Astrocyte (in vitro differentiated cells and primary cell): Measurements from ENCODE around the gene CABLES1. TPM values are rescaled to one million over a fixed set of nuclear protein-coding genes. Genes with fewer than 3 reads are reported as not detected.
A peak's percentile ranks its signal among the peaks of the same experiment; 100 is the strongest.

ENCODE experiments used
- DNase-seq: peaks from one replicate; pipeline ENCODE4 v3.0.0-alpha.2; 2010; ENCODE audit warnings: low read depth
- FAIRE-seq: peaks from 2 replicates; lab custom pipeline; 2011; peaks lifted over from hg19 to GRCh38; lab: Jason Lieb, UNC
- H2AFZ ChIP-seq: 2 replicates; pipeline ENCODE4 v1.6.0; 2012; ENCODE audit warnings: low read depth, low read length, inconsistent platforms
- H3K27ac ChIP-seq: 2 replicates; pipeline ENCODE4 v1.5.1; 2011; ENCODE audit warnings: low read depth, low read length, inconsistent platforms
- H3K27me3 ChIP-seq: 2 replicates; pipeline ENCODE4 v1.6.0; 2011; ENCODE audit warnings: low read length, inconsistent platforms; ENCODE audit not compliant: insufficient read depth
- H3K36me3 ChIP-seq: 2 replicates; pipeline ENCODE4 v1.5.1; 2011; ENCODE audit warnings: low read length, inconsistent platforms; ENCODE audit not compliant: insufficient read depth
- H3K4me1 ChIP-seq: 2 replicates; pipeline ENCODE4 v1.5.1; 2011; ENCODE audit warnings: low read length, inconsistent platforms; ENCODE audit not compliant: insufficient read depth
- H3K4me2 ChIP-seq: 2 replicates; pipeline ENCODE4 v1.6.0; 2012; ENCODE audit warnings: low read length, inconsistent platforms
- H3K4me3 ChIP-seq: 2 replicates; pipeline ENCODE4 v1.5.1; 2011; ENCODE audit warnings: low read depth, mild to moderate bottlenecking, low read length, inconsistent platforms; ENCODE audit not compliant: insufficient read depth
- H3K79me2 ChIP-seq: 2 replicates; pipeline ENCODE4 v1.6.0; 2012; ENCODE audit warnings: mild to moderate bottlenecking, low read length, inconsistent platforms; ENCODE audit not compliant: insufficient read depth
- H3K9ac ChIP-seq: 2 replicates; pipeline ENCODE4 v1.6.0; 2012; ENCODE audit warnings: mild to moderate bottlenecking, low read length, inconsistent platforms
- H3K9me3 ChIP-seq: 2 replicates; pipeline ENCODE4 v1.5.1; 2012; ENCODE audit warnings: low read depth, mild to moderate bottlenecking, low read length, inconsistent platforms; ENCODE audit not compliant: insufficient read depth
- H4K20me1 ChIP-seq: 2 replicates; pipeline ENCODE4 v1.6.0; 2012; ENCODE audit warnings: low read length, inconsistent platforms; ENCODE audit not compliant: insufficient read depth
- H3K27ac Mint-ChIP-seq: one replicate; pipeline ENCODE4 v1.8.0; 2021; ENCODE audit warnings: mild to moderate bottlenecking, mixed read lengths; ENCODE audit not compliant: unreplicated experiment
- H3K27me3 Mint-ChIP-seq: one replicate; pipeline ENCODE4 v1.8.0; 2021; ENCODE audit warnings: low read depth, mixed read lengths; ENCODE audit not compliant: unreplicated experiment
- H3K36me3 Mint-ChIP-seq: one replicate; pipeline ENCODE4 v1.8.0; 2021; ENCODE audit warnings: low read depth, mixed read lengths; ENCODE audit not compliant: unreplicated experiment
- H3K4me1 Mint-ChIP-seq: one replicate; pipeline ENCODE4 v1.8.0; 2021; ENCODE audit warnings: low read depth, mixed read lengths; ENCODE audit not compliant: unreplicated experiment
- H3K4me3 Mint-ChIP-seq: one replicate; pipeline ENCODE4 v1.8.0; 2021; ENCODE audit warnings: mild to moderate bottlenecking, moderate library complexity, mixed read lengths; ENCODE audit not compliant: unreplicated experiment
- H3K9me3 Mint-ChIP-seq: one replicate; pipeline ENCODE4 v1.8.0; 2021; ENCODE audit warnings: mild to moderate bottlenecking, mixed read lengths; ENCODE audit not compliant: unreplicated experiment
- CTCF ChIP-seq: IDR thresholded peaks from 2 replicates; pipeline ENCODE4 v1.5.1; 2011; ENCODE audit warnings: low read depth, mild to moderate bottlenecking, inconsistent platforms, low read length, moderate library complexity; ENCODE audit not compliant: insufficient read depth
- EZH2 ChIP-seq: IDR thresholded peaks from 2 replicates; pipeline ENCODE4 v1.6.1; 2012; ENCODE audit warnings: mild to moderate bottlenecking, low read length, inconsistent platforms; ENCODE audit not compliant: insufficient read depth
- total RNA-seq: library from RNA; stranded (reverse); gene quantifications from 2 replicates; pipeline ENCODE4 v1.2.1, GENCODE V29; 2021

Gene CABLES1
- total RNA-seq, 1 donor from 2014 or later = 14.5 TPM

GRCh38 chr18:23237524-23238151, 102.4 kb downstream of the CABLES1 start:
- Histone ChIP-seq H3K79me2 (no peaks in the 10 kb centered on the region), H2AFZ (peak overlapping the region; percentile 39), H3K4me1 (peaks cover 19% of the 10 kb centered on the region), H3K27ac (peak overlapping the region; percentile 14), H3K9me3 (no peaks in the 10 kb centered on the region), H3K4me3 (peak overlapping the region; percentile 18), H3K4me2 (peak overlapping the region; percentile 78), H4K20me1 (no peaks in the 10 kb centered on the region), H3K9ac (peak overlapping the region; percentile 53), H3K27me3 (no peaks in the 10 kb centered on the region), H3K36me3 (no peaks in the 10 kb centered on the region)
- FAIRE-seq (no peak), DNase-seq (peak; percentile 55)
- H3K36me3 Mint-ChIP-seq = peaks cover 24% of the 10 kb centered on the region
- no peak overlapping the region for H3K27ac Mint-ChIP-seq
- TF ChIP-seq EZH2 (no peak), CTCF (no peak)
- peaks cover 15% of the 10 kb centered on the region for H3K4me1 Mint-ChIP-seq
- no peak overlapping the region for H3K4me3 Mint-ChIP-seq
- no peaks in the 10 kb centered on the region for H3K9me3 Mint-ChIP-seq
- H3K27me3 Mint-ChIP-seq = no peaks in the 10 kb centered on the region

- Mint-ChIP-seq H3K27ac (peak overlapping the region; percentile 38), H3K9me3 (no peaks in the 10 kb centered on the region), H3K4me1 (peaks cover 15% of the 10 kb centered on the region), H3K4me3 (no peak overlapping the region), H3K27me3 (no peaks in the 10 kb centered on the region), H3K36me3 (peaks cover 24% of the 10 kb centered on the region)
- H3K9ac ChIP-seq = peak overlapping the region; percentile 53
- H4K20me1 ChIP-seq = no peaks in the 10 kb centered on the region
- peak; percentile 49 for FAIRE-seq
- H3K4me1 ChIP-seq = peaks cover 19% of the 10 kb centered on the region
- no peak for TF ChIP-seq CTCF
- TF ChIP-seq EZH2 = no peak
- no peaks in the 10 kb centered on the region for H3K79me2 ChIP-seq
- peak overlapping the region; percentile 78 for H3K4me2 ChIP-seq
- no peaks in the 10 kb centered on the region for H3K9me3 ChIP-seq
- DNase-seq = peak; percentile 89
- peak overlapping the region; percentile 14 for H3K27ac ChIP-seq
- no peaks in the 10 kb centered on the region for H3K36me3 ChIP-seq
- H3K4me3 ChIP-seq = peak overlapping the region; percentile 18
- no peaks in the 10 kb centered on the region for H3K27me3 ChIP-seq
- H2AFZ ChIP-seq = peak overlapping the region; percentile 39
Measured at GRCh38 chr18:23238152-23238531, 102.9 kb downstream of the CABLES1 start.
